LNCaP clone FGC (cell line): Measurements from ENCODE around the gene SMAD9.

Experiments
- DNase-seq: peaks from one replicate; pipeline ENCODE4 v3.0.0-alpha.2; 2011; ENCODE audit warnings: low read depth
- H3K4me3 ChIP-seq: 2 replicates; pipeline ENCODE4 v1.5.1; 2011; ENCODE audit warnings: mild to moderate bottlenecking, low read depth, low read length, control low read depth
- TF ChIP-seq, protein P1 (sequence below): IDR thresholded peaks from 2 replicates; pipeline ENCODE4 v1.5.1; 2012; ENCODE audit warnings: mild to moderate bottlenecking; ENCODE audit not compliant: control insufficient read depth, insufficient read depth; ENCODE audit errors: extremely low read depth

SMAD9 gene

GRCh38 chr13:36882829-36883390 lies 37.1 kb downstream of the SMAD9 start:
- no peak overlapping the region for H3K4me3 ChIP-seq
- DNase-seq = no peak
- TF ChIP-seq, protein P1, sequence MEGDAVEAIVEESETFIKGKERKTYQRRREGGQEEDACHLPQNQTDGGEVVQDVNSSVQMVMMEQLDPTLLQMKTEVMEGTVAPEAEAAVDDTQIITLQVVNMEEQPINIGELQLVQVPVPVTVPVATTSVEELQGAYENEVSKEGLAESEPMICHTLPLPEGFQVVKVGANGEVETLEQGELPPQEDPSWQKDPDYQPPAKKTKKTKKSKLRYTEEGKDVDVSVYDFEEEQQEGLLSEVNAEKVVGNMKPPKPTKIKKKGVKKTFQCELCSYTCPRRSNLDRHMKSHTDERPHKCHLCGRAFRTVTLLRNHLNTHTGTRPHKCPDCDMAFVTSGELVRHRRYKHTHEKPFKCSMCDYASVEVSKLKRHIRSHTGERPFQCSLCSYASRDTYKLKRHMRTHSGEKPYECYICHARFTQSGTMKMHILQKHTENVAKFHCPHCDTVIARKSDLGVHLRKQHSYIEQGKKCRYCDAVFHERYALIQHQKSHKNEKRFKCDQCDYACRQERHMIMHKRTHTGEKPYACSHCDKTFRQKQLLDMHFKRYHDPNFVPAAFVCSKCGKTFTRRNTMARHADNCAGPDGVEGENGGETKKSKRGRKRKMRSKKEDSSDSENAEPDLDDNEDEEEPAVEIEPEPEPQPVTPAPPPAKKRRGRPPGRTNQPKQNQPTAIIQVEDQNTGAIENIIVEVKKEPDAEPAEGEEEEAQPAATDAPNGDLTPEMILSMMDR = no peak

DNA sequence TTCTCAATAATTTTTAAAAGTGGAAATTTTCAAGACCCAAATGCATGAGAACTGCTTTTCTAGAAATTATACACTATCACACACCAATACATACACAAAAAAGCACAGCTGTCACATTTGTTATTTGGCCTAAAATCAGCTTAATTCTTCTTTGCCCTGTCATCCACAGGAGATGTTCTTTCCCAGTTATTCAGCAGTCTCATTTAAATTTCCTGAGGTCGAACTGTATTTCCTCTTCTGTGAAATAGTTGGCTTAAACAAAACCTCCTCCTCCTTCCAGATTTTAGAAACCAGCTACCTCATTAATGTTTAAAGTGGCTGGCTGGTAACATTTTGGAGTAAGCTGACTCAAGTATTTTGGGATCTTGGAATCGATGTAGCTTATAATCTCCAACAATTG lies 39.1 kb downstream of the SMAD9 start:
- no peak overlapping the region for H3K4me3 ChIP-seq
- TF ChIP-seq, protein P1 = no peak
- DNase-seq = no peak

GRCh38 chr13:36879218-36879938 lies 40.7 kb downstream of the SMAD9 start:
- no peak overlapping the region for H3K4me3 ChIP-seq
- TF ChIP-seq, protein P1 = no peak
- no peak for DNase-seq

DNA sequence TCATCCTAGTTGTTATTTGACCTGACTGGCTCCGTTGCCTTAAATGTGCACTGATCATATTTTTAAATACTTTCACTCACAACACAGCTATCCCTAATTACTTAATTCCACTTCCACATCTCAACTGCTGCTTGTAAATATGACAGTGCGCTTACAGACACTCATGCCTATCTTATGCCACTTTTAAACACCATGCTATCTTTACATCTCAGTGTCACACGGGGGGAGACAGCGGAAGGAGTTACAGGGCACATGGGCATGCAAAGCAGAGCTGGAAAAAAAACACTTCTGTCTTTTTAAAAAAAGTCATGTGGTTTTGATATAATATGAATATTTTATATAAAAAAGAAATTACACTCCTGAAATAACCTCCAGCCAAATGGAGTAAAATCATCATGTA lies 44.1 kb downstream of the SMAD9 start:
- DNase-seq = no peak
- no peak overlapping the region for H3K4me3 ChIP-seq
- TF ChIP-seq, protein P1 = no peak

DNA sequence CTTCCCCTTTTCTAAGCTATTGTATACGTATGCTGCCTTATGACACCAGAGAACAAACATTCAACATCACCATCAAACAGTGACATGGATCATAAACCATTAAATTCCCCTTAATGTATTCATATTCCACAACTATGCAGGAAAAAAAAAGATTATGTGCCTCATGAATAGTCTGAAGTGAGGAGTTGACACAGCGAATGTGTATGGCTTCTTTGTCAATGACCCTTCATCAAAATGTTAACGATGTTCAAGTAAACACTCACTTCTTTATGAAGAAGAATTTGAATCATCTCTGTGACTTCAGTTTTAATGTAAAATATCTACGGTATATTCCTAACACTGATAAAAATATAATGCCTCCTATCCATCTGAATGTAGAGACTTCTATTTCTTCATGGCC lies 44.6 kb downstream of the SMAD9 start:
- DNase-seq = no peak
- TF ChIP-seq, protein P1 = no peak
- no peak overlapping the region for H3K4me3 ChIP-seq

GRCh38 chr13:36872621-36873020 lies 47.4 kb downstream of the SMAD9 start:
- TF ChIP-seq, protein P1 = no peak
- H3K4me3 ChIP-seq = no peak overlapping the region
- DNase-seq = no peak

- H3K4me3 ChIP-seq = no peak overlapping the region
- TF ChIP-seq, protein P1 = no peak
- no peak for DNase-seq
These were observed 49.9 kb downstream of the SMAD9 start for GRCh38 chr13:36870050-36870692.
